NCI-H1105 (cell line): Measurements from ENCODE around the gene EHBP1.
A peak's percentile ranks its signal among the peaks of the same experiment; 100 is the strongest.
"Not testable (repeated sequence)": the region's sequence is repeated elsewhere in the genome, so short reads cannot be mapped to it uniquely, and the experiment has no call there.

Experiments
- DNase-seq: peaks from one replicate; lab custom pipeline; 2025; lab: John Stamatoyannopoulos, UW

Gene EHBP1

DNA sequence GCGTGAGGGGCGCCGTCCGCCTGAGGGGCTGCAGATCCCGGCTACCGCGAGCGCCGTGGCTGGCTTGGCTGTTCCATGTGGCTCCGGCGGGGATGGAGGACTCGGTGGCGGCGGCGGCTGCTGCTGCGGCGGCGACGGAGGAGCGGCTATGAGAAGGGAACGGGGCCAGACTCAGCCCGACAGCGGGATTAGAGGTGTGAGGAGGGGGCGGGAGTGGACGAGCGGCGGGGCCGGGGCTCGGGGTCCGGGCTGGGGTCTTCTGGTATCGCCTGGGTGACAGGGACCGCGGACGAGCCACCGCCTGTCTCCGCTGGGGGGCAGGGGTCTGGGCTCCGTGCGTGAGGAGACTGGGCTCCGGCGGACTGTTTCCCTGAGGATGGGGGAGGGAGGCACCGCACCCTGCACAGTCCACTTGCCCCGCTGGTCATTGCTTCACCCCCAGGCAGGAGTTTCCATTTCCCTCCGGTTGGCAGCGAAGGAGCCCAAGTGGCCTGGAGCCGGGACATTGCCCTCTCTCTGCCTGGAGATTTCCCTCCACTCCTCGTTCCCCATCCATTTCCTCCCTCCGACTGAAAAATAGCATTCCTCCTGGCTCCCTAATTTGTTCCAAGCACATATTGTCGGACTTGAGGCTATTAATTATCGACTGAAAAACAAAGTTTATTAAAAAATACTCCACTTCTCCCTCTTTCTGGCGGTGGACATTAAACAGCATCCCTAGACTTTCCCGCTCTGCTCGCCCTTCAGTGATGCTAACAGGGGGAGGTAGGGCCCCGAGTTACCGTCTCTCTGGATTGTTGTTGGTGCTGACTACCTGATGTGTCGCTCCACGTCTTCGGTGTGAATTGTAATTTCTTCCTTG, 577 bp downstream of the EHBP1 start:
- DNase-seq: peak; percentile 40

DNA sequence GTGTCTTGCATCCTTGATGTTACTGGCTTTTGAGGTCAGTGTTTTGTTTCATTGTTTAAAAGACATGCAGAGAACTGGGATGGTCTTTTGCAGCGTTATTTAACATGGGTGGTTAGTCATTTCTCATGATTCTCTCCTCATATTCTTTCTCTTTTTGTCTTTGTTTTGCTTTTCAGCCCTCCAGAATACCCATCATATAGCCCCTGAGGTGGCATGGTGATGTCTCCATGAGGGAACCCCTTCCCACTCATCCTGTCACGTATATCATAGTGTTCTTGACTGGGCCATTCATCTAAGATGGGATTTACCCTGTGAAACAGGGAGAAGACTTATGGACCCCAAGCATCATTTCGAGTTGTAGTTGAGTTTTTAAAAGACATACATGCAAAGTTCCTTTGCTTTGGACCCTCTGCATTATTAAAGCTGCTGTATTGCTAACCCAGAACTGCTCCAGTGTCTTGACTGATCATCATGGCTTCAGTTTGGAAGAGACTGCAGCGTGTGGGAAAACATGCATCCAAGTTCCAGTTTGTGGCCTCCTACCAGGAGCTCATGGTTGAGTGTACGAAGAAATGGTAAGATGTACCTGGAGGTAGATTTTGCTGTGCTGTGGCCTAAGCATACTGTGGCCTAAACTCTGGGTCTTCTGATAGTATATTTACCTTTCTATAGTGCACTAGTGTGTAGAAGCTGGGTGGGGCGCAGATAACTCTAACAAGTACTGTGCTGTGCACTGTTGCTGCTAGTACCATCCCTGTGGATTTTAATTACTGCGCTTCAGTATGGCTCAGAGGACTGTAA, 1.4 kb downstream of the EHBP1 start:
- no peak for DNase-seq

DNA sequence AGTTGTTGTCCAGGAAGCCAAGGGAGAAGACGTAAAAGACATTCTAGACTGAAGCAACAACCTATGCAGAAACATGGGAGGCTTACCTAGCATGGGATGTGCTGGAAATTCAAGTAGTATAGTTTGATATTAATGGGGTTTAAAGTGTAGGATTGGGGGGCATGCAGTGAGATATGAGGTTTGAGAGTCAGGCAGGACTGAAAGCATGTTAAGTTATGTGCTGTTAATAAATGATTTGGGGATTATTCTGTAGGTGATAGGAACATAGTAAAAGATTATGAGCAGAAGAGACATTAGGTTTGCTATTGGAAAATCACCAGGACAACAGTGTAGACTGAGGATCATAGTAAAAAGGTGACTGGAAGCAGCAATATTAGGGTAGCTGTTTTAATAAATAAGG, 3.2 kb downstream of the EHBP1 start:
- no peak for DNase-seq

DNA sequence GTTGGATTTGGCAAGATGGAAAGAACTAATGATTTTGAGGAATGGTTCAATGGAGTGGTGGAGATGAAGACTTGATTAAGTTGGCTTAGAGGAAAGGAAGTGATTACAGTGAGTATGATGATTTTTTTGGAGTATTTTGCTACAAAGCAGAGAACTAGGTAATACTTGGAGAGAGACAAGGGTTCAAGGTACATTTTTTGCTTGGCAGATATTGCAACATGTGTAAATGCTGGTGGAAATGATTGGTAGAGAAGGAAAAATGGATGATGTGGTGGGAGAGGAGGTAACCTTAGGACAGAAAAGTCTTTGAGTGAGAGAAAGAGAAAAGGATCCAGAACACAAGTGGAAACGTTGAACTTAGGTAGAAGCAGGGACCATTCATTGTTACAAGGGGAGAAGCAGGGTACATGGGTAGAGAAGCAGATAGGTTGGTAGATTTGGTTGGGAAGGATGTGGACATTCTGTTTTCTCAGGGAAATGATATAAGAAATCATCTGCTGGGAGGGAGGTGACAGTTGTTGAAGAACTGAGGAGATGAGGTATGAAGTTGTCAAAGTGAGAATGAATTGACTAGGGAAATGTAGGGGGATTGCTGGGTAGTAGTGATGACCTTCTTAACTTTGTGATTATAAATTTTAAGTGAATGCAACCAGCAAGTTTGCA, 6.5 kb downstream of the EHBP1 start:
- DNase-seq: no peak

DNA sequence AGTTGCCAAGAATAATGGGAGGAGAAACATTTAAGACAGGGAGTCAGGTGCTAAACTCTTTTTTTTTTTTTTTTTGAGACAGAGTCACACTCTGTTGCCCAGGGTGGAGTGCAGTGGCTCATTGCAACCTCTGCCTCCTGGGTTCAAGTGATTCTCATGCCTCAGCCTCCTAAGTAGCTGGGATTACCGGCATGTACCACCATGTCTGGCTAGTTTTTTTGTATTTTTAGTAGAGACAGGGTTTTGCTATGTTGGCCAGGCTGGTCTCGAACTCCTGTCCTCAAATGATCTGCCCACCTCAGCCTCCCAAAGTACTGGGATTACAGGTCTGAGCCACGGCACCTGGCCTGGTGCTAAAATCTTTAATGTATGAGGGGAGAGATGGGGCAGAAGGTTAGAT, 7.7 kb downstream of the EHBP1 start:
- DNase-seq: not testable (repeated sequence)

DNA sequence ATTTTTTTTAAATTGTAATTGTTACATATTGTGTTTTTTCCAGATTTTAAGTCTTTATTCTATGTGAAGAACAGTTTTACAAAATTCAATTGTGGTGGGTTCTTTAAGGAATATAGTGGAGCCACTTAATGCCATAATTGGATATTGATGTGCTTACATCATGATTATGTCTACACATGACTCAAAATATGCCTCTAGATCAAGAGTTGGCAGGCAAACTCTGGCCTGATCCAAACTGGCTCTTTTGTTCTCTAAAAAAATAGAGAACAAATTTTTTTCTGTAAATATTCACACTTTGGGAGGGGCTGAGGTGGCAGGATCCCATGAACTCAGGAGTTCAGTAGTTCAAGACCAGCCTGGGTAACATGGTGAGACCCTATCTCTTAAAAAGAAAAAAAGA, 8.3 kb downstream of the EHBP1 start:
- no peak for DNase-seq

DNA sequence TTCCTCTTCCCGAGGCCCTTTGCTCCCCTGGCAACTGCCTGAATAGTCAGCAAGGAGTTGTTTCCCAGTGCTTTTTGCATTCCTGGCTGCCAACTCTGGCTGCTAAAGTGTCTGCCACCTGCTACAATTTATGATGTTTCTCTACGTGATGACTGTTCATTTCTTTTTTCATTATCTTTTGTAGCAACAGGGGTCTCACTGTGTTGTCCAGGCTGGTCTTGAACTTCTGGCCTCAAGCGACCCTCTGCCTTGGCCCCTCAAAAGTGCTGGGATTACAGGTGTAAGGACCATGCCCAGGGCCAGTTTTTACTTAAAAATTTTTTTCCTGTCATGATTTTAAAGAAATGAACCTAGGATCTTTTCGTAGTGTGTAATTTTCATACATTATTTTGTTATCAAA, 11.3 kb downstream of the EHBP1 start:
- no peak for DNase-seq

DNA sequence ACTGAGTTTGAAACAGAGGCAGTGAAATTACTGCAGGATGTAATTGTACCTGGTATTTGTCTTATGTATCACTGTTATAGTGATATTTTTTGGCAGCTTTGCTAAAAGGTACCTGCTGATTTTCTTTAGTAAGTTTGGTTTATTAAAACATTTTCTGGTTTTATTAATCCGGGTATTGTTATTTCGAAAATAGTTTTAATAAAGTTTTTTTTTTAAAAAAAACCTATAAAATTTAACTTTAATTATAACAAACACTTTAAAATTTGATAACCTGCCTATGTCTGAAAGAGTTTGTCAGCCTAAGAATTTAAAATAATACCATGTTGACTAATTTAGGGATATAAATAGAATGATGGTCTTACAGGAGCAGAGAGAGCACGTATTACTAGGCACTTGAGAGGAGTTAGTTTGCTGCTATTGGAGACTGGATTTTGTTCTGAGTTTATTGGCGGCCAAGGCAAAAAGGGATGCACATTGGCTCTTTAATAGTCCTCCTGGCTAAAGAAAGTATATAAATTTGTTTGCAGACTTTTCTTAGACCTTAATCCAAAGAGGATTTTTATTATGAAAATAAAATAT, 12.1 kb downstream of the EHBP1 start:
- DNase-seq: no peak

DNA sequence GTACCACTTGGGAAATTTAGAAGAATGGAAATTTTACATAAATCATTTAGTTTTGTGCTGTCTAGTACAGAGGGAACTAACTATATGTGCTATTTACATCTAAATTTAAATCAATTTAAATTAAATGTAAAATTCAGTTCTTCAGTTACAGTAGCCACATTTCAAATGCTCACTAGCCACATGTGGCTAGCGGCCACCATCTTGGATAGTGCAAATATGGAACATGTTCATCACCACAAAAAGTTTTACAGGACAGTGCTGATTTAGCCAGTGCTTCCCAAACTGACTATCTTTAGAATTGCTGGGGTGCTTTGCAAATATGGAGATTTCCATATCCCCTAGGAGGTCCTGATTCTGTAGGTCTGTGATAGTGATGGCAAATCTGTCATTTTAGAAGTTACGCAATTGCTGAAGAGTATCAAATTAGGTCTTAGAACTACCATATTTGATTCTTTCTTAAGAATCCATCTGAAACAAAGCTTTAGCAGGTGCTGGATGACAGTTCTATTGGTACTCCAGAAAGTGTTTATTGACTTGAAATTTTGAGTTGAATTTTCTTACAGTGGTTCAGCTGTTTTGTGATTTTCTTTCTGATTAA, 12.8 kb downstream of the EHBP1 start:
- DNase-seq: no peak

DNA sequence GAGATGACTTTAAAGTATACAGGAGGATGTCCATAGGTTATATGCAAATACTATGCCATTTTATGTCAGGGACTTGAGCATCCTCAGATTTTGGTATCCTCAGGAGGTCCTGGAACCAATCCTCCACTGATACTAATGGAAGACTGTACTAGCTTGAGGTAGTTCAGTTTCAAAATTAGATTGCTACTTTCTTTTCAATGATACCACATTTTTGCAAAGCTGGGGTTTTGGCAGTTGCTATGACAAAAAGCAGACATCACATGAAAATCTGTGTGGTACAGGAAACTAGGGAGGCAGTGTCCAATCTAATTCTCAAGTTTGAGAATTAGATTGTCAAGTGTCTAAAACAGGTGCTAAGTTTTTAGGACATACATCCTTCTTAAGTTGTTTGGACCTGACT, 14.2 kb downstream of the EHBP1 start:
- DNase-seq: no peak

DNA sequence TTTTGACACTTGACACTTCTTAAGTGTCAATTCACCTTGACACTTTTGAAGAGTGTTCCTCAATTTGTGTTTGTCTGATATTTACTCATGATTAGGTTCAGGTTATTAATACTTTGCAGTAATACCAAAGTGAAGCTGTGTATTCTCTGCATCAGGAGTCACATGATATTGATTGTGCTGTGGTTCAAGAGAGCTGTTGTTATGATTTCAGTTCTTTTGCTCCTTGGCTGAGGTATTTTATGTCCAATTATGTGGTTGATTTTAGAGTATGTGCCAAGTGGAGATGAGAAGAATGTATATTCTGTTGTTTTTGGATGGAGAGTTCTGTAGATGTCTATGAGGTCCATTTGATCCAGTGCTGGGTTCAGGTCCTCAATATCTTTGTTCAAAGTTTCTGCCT, 17.2 kb downstream of the EHBP1 start:
- no peak for DNase-seq

DNA sequence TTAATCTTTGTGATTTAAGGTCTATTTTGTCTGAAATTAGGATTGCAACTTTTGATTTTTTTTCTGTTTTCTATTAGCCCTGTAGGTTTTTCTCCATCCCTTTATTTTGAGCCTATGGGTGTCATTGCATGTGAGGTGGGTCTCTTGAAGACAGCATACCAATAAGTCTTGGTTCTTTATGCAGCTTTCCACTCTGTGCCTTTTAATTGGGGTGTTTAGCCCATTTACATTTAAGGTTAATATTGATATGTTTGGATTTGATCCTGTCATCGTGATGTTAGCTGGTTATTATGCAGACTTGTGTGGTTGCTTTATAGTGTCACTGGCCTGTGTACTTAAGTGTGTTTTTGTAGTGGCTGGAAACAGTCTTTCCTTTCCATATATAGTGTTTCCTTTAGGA, 17.7 kb downstream of the EHBP1 start:
- DNase-seq: no peak

DNA sequence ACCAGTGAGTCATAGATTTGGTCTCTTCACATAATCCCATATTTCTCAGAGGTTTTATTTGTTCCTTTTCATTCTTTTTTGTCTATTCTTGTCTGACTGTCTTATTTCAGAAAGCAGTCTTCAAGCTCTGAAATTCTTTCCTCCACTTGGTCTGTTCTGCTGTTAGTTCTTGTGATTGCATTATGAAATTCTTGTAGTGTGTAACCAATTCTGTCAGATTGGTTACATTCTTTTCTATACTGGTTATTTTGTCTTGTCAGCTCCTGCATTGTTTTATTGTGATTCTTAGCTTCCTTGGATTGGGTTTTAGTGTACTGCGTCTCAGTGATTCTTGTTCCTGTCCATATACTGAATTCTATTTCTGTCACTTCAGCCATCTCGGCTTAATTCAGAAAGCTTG, 18.6 kb downstream of the EHBP1 start:
- DNase-seq: no peak

DNA sequence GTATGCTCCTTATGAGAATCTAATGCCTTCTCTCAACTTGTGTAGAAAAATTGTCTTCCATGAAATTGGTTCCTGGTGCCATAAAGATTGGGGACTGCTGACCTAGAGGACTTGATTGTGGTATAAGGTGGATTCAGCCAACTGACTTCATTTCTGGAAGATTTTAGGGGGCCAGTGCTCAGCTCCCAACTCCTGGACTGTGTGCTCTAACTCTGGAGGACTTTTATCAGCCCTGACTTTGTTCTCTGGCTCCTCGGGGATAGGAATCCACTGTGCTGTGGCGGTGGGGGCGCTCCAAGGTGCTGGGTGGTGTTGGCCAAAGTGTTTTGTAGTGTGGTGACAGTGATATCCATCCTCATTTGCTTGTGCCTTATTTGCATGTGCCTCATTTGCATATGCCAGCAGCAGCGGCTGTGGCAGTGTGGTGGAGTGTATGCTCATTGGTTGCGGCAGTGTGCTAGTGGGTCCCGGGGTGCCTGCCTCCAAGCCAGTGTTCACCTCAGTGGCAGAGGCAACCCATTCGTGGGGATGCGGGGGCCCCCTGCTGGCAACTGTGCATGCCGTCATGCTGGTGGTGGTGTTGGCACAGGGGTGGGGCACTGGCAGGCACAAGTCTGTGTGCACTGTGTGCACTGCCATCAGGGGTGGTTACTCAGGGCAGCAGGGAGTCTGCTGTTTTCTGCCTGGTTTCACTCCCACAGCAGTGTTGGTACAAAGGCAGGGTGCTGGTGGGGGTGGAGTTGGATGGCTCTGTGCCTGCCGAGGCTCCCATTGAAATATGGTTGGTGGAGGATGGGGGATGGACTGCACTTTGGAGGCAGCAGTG, 19.6 kb downstream of the EHBP1 start:
- DNase-seq: no peak

DNA sequence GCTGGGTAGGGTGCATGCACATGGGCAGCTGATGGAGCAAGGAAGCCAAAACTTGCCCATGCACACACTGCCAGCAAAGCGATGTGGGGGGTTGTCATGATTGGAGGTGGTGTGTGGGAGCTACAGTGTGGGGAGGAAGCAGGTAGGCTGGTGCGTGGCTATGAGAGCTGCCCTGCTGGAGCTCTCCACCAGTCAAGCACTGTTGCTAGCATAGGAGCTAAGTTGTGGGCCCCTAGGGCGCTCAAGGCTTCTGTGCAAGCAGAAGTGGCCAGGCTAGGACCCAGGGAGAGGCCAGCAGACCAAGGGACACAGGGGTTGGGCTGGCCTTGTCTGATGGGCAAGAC, 20.2 kb downstream of the EHBP1 start:
- DNase-seq: no peak

DNA sequence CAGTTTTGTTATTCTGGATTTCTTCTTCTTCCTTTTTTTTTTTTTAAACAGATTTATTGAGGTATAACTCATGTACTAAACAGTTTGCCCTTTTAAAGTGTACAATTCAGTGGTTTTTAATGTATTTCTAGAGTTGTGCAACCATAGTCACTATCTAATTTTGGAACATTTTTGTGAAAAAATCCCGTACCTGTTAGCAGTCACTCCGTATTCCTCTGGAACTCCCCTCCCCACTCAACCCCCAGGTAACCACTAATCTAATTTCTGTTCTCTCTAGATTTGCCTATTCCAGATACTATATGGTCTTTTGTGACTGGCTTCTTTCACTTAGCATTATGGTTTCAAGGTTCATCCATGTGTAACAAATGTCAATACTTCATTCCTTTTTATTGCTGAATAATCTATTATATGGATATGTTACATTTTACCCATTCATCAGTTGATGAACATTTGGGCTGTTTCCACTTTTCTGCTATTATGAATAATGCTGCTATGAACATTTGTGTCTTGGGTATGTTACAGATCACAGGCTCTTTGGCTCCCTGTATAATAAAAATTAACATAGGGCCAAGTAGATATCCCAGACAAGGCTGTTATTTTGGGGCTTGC, 21.9 kb downstream of the EHBP1 start:
- DNase-seq: no peak

DNA sequence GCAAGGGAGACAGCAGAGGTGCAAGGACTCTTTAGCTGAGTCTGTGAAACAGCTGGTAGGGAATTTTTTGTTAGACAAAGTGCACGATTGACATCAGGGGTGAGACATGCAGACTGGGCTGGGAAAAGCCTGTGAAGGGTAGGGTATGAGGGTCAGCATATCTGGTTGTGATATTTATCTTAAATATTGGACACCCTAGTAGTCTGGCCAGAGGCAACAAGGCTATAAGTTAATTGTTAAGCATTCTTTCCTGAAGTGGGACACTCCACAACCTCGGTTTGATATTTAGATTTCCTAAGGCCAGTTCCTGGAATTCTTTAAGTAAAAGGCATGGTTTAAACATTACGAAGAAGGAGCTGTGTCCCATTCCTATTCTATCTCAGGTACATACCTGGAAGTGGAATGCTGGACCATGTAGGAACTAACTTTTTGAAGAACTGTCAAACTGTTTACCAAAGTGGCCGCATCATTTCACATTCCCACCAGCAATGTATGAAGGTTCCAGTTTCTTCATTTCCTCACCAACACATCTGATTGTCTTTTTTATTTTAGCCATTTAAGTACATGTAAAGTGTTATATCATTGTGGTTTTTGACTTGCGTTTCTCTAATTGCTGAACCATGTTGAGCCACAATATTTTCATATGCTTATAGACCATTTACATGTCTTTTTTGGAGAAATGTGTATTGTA, 22.5 kb downstream of the EHBP1 start:
- DNase-seq: no peak

DNA sequence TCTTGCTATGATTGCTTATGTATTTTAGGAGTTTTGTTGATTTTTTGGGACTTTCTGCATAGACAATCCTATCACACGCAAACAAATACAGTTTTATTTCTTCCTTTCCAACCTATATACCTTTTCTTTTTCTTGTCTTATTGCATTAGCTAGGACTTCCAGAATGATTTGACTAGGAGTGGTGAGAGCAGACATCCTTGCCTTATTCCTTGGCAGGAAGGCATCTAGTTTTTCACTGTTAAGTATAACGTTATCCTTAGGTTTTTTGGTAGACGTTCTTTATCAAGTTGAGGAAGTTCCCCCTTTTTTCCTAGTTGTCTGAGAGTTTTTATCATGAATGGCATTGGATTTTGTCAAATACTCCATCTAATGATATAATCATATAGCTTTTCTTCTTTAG, 25.8 kb downstream of the EHBP1 start:
- DNase-seq: no peak

DNA sequence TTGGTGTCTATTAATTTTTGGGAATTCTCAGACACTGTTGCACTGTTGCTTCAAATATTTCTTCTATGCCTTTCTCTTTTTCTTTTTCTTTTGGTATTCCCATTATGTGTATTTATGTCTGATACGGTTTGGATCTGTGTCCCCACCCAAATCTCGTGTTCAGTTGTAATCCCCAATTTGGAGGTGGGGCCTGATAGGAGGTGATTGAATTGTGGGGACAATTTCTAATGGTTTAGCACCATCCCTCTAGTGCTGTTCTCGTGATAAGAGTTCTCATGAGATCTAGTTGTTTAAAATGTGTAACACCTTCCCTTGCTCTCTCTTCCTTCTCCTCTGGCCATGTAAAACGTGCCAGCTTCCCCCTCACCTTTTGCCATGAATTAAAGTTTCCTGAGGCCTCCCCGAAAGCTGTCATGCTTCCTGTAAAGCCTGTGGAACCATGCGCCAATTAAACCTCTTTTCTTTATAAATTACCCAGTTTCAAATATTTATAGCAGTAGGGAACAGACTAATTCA, 26.8 kb downstream of the EHBP1 start:
- no peak for DNase-seq

DNA sequence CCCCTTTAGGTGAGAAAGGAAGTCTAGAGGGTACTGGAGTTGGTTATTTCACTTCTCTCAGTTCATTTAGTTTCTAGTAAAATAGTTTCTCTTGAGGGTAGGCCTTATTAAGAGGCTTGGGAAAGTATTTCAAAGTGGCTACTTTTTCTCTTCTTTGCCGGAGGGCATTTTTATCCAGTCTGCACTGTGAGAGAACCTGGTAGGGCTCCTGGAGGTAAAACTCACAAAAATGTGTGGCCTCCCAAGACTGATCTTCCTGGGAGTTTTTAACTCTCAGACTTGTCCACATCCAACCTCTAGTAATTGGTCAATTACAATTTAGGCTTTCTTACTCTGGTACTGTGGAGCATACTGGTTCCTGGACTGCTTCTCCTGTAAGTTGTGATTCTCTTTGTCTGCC, 28.0 kb downstream of the EHBP1 start:
- DNase-seq: no peak
